OCI-LY1 (cell line): ENCODE results near the gene ITPK1.

ENCODE experiments used
- EZH2 ChIP-seq: fragments of 200-600 bp; sonication (generic), shearing (Covaris generic); IDR thresholded peaks from 2 replicates; pipeline ENCODE4 v1.8.0; 2017; ENCODE audit warnings: borderline replicate concordance, mixed run types, mild to moderate bottlenecking, antibody characterized with exemption, low read length, moderate library complexity, mixed read lengths
- TF ChIP-seq, protein P1 (sequence below): fragments of 200-600 bp; sonication (generic), shearing (Covaris generic); IDR thresholded peaks from 2 replicates; pipeline ENCODE4 v1.5.1; 2017; ENCODE audit warnings: mild to moderate bottlenecking, antibody characterized with exemption, low read length, moderate library complexity, mixed read lengths

GRCh38 chr14:93090826-93091555 is 24.7 kb downstream of the ITPK1 start:
- TF ChIP-seq EZH2, result no peak
- TF ChIP-seq, protein P1, sequence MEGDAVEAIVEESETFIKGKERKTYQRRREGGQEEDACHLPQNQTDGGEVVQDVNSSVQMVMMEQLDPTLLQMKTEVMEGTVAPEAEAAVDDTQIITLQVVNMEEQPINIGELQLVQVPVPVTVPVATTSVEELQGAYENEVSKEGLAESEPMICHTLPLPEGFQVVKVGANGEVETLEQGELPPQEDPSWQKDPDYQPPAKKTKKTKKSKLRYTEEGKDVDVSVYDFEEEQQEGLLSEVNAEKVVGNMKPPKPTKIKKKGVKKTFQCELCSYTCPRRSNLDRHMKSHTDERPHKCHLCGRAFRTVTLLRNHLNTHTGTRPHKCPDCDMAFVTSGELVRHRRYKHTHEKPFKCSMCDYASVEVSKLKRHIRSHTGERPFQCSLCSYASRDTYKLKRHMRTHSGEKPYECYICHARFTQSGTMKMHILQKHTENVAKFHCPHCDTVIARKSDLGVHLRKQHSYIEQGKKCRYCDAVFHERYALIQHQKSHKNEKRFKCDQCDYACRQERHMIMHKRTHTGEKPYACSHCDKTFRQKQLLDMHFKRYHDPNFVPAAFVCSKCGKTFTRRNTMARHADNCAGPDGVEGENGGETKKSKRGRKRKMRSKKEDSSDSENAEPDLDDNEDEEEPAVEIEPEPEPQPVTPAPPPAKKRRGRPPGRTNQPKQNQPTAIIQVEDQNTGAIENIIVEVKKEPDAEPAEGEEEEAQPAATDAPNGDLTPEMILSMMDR, result no peak
